ENCODE data around the gene E2F1. TPM values are rescaled to one million over a fixed set of nuclear protein-coding genes. Genes with fewer than 3 reads are reported as not detected.

E2F1 gene
- total and polyA plus RNA-seq, 2 donors, result 3.3 to 13.3 TPM

GRCh38 chr20:33669873-33670640 is 16.1 kb downstream of the E2F1 start:
- Histone ChIP-seq H3K4me1 (ENCODE audit: control insufficient read depth in 2 of 2, insufficient read depth in 2 of 2, low read length in 2 of 2) (peaks cover 15 to 47% of the 10 kb centered on the region in 2 donors), H3K27ac (ENCODE audit: low read depth in 1 of 2, low read length in 1 of 2) (no peak overlapping the region)

GRCh38 chr20:33669224-33669623 is 17.0 kb downstream of the E2F1 start:
- Histone ChIP-seq H3K4me3 (ENCODE audit: low read length in 2 of 2) (no peak overlapping the region), H3K27me3 (ENCODE audit: control insufficient read depth in 2 of 2, insufficient read depth in 1 of 2, low read length in 1 of 2) (peaks cover 3 to 40% of the 10 kb centered on the region in 2 donors), H3K27ac (ENCODE audit: low read depth in 1 of 2, low read length in 1 of 2) (no peak overlapping the region), H3K4me1 (ENCODE audit: control insufficient read depth in 2 of 2, insufficient read depth in 2 of 2, low read length in 2 of 2) (peaks cover 8 to 45% of the 10 kb centered on the region in 2 donors), H3K36me3 (ENCODE audit: control insufficient read depth in 2 of 2, insufficient read depth in 2 of 2, low read length in 1 of 2) (peaks cover 2 to 3% of the 10 kb centered on the region in 2 donors), H3K9me3 (ENCODE audit: control insufficient read depth in 2 of 2, insufficient read depth in 1 of 2, low read length in 1 of 2) (peaks cover 0 to 5% of the 10 kb centered on the region in 2 donors)
- 96% methylated on average over 5 of the region's 5 CpGs for WGBS
- no peak for DNase-seq (ENCODE audit: low read depth in 6 of 9, low spot score in 9 of 9)

More at GRCh38 chr20:33669873-33670640, 16.1 kb downstream of the E2F1 start:
- Histone ChIP-seq H3K27me3 (ENCODE audit: control insufficient read depth in 2 of 2, insufficient read depth in 1 of 2, low read length in 1 of 2) (peaks cover 3 to 45% of the 10 kb centered on the region in 2 donors), H3K9me3 (ENCODE audit: control insufficient read depth in 2 of 2, insufficient read depth in 1 of 2, low read length in 1 of 2) (peaks cover 0 to 5% of the 10 kb centered on the region in 2 donors), H3K36me3 (ENCODE audit: control insufficient read depth in 2 of 2, insufficient read depth in 2 of 2, low read length in 1 of 2) (peaks cover 2 to 3% of the 10 kb centered on the region in 2 donors), H3K4me3 (ENCODE audit: low read length in 2 of 2) (no peak overlapping the region)
- WGBS, result 96% methylated on average over 13 of the region's 13 CpGs
- no peak for DNase-seq (ENCODE audit: low read depth in 6 of 9, low spot score in 9 of 9)

- no peak for DNase-seq (ENCODE audit: low read depth in 6 of 9, low spot score in 9 of 9)
- peaks cover 3 to 35% of the 10 kb centered on the region in 2 donors for H3K27me3 ChIP-seq (ENCODE audit: control insufficient read depth in 2 of 2, insufficient read depth in 1 of 2, low read length in 1 of 2)
- peaks cover 2 to 3% of the 10 kb centered on the region in 2 donors for H3K36me3 ChIP-seq (ENCODE audit: control insufficient read depth in 2 of 2, insufficient read depth in 2 of 2, low read length in 1 of 2)
- peaks cover 5 to 46% of the 10 kb centered on the region in 2 donors for H3K4me1 ChIP-seq (ENCODE audit: control insufficient read depth in 2 of 2, insufficient read depth in 2 of 2, low read length in 2 of 2)
- no peak overlapping the region for H3K27ac ChIP-seq (ENCODE audit: low read depth in 1 of 2, low read length in 1 of 2)
- peaks cover 0 to 5% of the 10 kb centered on the region in 2 donors for H3K9me3 ChIP-seq (ENCODE audit: control insufficient read depth in 2 of 2, insufficient read depth in 1 of 2, low read length in 1 of 2)
- H3K4me3 ChIP-seq (ENCODE audit: low read length in 2 of 2), result no peak overlapping the region
- 95% methylated on average over 13 of the region's 13 CpGs for WGBS
Measured at GRCh38 chr20:33668466-33669155, 17.6 kb downstream of the E2F1 start.

- 4% methylated on average over 47 of the region's 47 CpGs for WGBS
- H3K27me3 ChIP-seq (ENCODE audit: control insufficient read depth in 2 of 2, insufficient read depth in 1 of 2, low read length in 1 of 2), result peaks cover 3 to 31% of the 10 kb centered on the region in 2 donors
Measured at GRCh38 chr20:33667676-33668465, 18.3 kb downstream of the E2F1 start.

GRCh38 chr20:33667245-33667675 is 18.9 kb downstream of the E2F1 start:
- Histone ChIP-seq H3K36me3 (ENCODE audit: control insufficient read depth in 2 of 2, insufficient read depth in 2 of 2, low read length in 1 of 2) (peaks cover 2 to 3% of the 10 kb centered on the region in 2 donors), H3K27me3 (ENCODE audit: control insufficient read depth in 2 of 2, insufficient read depth in 1 of 2, low read length in 1 of 2) (peaks cover 3 to 31% of the 10 kb centered on the region in 2 donors), H3K9me3 (ENCODE audit: control insufficient read depth in 2 of 2, insufficient read depth in 1 of 2, low read length in 1 of 2) (peaks cover 0 to 10% of the 10 kb centered on the region in 2 donors), H3K4me3 (ENCODE audit: low read length in 2 of 2) (peak overlapping the region; percentile 43 to 62), H3K4me1 (ENCODE audit: control insufficient read depth in 2 of 2, insufficient read depth in 2 of 2, low read length in 2 of 2) (peaks cover 5 to 43% of the 10 kb centered on the region in 2 donors), H3K27ac (ENCODE audit: low read depth in 1 of 2, low read length in 1 of 2) (peak overlapping the region in 1 of 2 donors; percentile 67)
- peak in 1 of 9 donors; percentile 46 for DNase-seq (ENCODE audit: low read depth in 6 of 9, low spot score in 9 of 9)
- WGBS, result 1% methylated on average over 55 of the region's 55 CpGs

More at GRCh38 chr20:33667676-33668465, 18.3 kb downstream of the E2F1 start:
- no peak overlapping the region for H3K27ac ChIP-seq (ENCODE audit: low read depth in 1 of 2, low read length in 1 of 2)
- H3K9me3 ChIP-seq (ENCODE audit: control insufficient read depth in 2 of 2, insufficient read depth in 1 of 2, low read length in 1 of 2), result peaks cover 0 to 10% of the 10 kb centered on the region in 2 donors
- peak overlapping the region; percentile 43 to 62 for H3K4me3 ChIP-seq (ENCODE audit: low read length in 2 of 2)
- peaks cover 2 to 3% of the 10 kb centered on the region in 2 donors for H3K36me3 ChIP-seq (ENCODE audit: control insufficient read depth in 2 of 2, insufficient read depth in 2 of 2, low read length in 1 of 2)
- peaks cover 5 to 44% of the 10 kb centered on the region in 2 donors for H3K4me1 ChIP-seq (ENCODE audit: control insufficient read depth in 2 of 2, insufficient read depth in 2 of 2, low read length in 2 of 2)
- DNase-seq (ENCODE audit: low read depth in 6 of 9, low spot score in 9 of 9), result peak in 4 of 9 donors; percentile 45 to 79 (median 74)

- Histone ChIP-seq H3K4me3 (ENCODE audit: low read length in 2 of 2) (peak within 1 kb of the TSS; percentile 43 to 62), H3K27me3 (ENCODE audit: control insufficient read depth in 2 of 2, insufficient read depth in 1 of 2, low read length in 1 of 2) (peaks cover 3 to 31% of the 10 kb centered on the region in 2 donors), H3K4me1 (ENCODE audit: control insufficient read depth in 2 of 2, insufficient read depth in 2 of 2, low read length in 2 of 2) (peaks cover 5 to 43% of the 10 kb centered on the region in 2 donors), H3K36me3 (ENCODE audit: control insufficient read depth in 2 of 2, insufficient read depth in 2 of 2, low read length in 1 of 2) (peaks cover 2 to 3% of the 10 kb centered on the region in 2 donors), H3K27ac (ENCODE audit: low read depth in 1 of 2, low read length in 1 of 2) (peak within 1 kb of the TSS in 1 of 2 donors; percentile 79), H3K9me3 (ENCODE audit: control insufficient read depth in 2 of 2, insufficient read depth in 1 of 2, low read length in 1 of 2) (peaks cover 0 to 10% of the 10 kb centered on the region in 2 donors)
- peak in 5 of 9 donors; percentile 55 to 75 (median 58) for DNase-seq (ENCODE audit: low read depth in 6 of 9, low spot score in 9 of 9)
- 5% methylated on average over 50 of the region's 50 CpGs for WGBS
Measured at GRCh38 chr20:33666293-33667244, 19.6 kb downstream of the E2F1 start, which contains the start of gene ACTL10. Gene ACTL10 (plus strand): TSS chr20:33666943. CDS start chr20:33667498, 555 bp downstream.

GRCh38 chr20:33664762-33665144 is 21.4 kb downstream of the E2F1 start:
- no peak overlapping the region for H3K27ac ChIP-seq (ENCODE audit: low read depth in 1 of 2, low read length in 1 of 2)
- H3K36me3 ChIP-seq (ENCODE audit: control insufficient read depth in 2 of 2, insufficient read depth in 2 of 2, low read length in 1 of 2), result peaks cover 0 to 3% of the 10 kb centered on the region in 2 donors
- peaks cover 3 to 31% of the 10 kb centered on the region in 2 donors for H3K27me3 ChIP-seq (ENCODE audit: control insufficient read depth in 2 of 2, insufficient read depth in 1 of 2, low read length in 1 of 2)
- peaks cover 5 to 43% of the 10 kb centered on the region in 2 donors for H3K4me1 ChIP-seq (ENCODE audit: control insufficient read depth in 2 of 2, insufficient read depth in 2 of 2, low read length in 2 of 2)
- H3K9me3 ChIP-seq (ENCODE audit: control insufficient read depth in 2 of 2, insufficient read depth in 1 of 2, low read length in 1 of 2), result peaks cover 0 to 10% of the 10 kb centered on the region in 2 donors
- no peak for DNase-seq (ENCODE audit: low read depth in 6 of 9, low spot score in 9 of 9)
- 98% methylated on average over 2 of the region's 2 CpGs for WGBS
- no peak overlapping the region for H3K4me3 ChIP-seq (ENCODE audit: low read length in 2 of 2)

Data from thymus (tissue), 11 donors.